ENCODE measurements around the gene HSD17B3.

- no peak for TF ChIP-seq CTCF (IDR thresholded peaks at IDR 0.05; ENCODE audit: poor library complexity, severe bottlenecking)
- no peak for TF ChIP-seq REST (IDR thresholded peaks at IDR 0.05; ENCODE audit: borderline replicate concordance)
- TF ChIP-seq SMC3 (conservative IDR thresholded peaks at IDR 0.05; ENCODE audit: poor library complexity), result no peak
- no peak for TF ChIP-seq MXI1 (conservative IDR thresholded peaks at IDR 0.05; ENCODE audit: poor library complexity, severe bottlenecking)
- no peak for TF ChIP-seq POLR2AphosphoS5 (IDR thresholded peaks at IDR 0.05)
- no peak for TF ChIP-seq EZH2 (IDR thresholded peaks at IDR 0.05; ENCODE audit: borderline replicate concordance, insufficient read depth, low read length, poor library complexity, severe bottlenecking)
- no peak for TF ChIP-seq TAF1 (IDR thresholded peaks at IDR 0.05; ENCODE audit: low read depth)
These were observed 2.2 kb downstream of the HSD17B3 start for GRCh38 chr9:96299823-96300222.
